K562 (cell line): Measurements from ENCODE around the gene ZNF512B. TPM values are rescaled to one million over a fixed set of nuclear protein-coding genes. Genes with fewer than 3 reads are reported as not detected.

Experiments
- ATAC-seq: fragments of 200-7000 bp; cut with Tn5 transposase; 3 replicates; pipeline ENCODE4 v1.9.1; 2020; ENCODE audit warnings: moderate library complexity
- BruUV-seq: library from RNA; stranded (reverse); fragments of 400-500 nt; replicated peaks from 2 replicates; lab custom pipeline; 2021; lab: Mats Ljungman, UMichigan
- CTCF ChIA-PET: fragments of 300-600 bp; formaldehyde crosslinking; extraction: SDS; loops from one replicate; lab custom pipeline; 2021; ENCODE audit warnings: low intra/inter-chr PET ratio; lab: Yijun Ruan, JAX
- POLR2A ChIA-PET: fragments of 300-600, 350-650 bp; sonication (Branson Sonifier 250); formaldehyde crosslinking; extraction: SDS; loops from one replicate; lab custom pipeline; 2021; ENCODE audit warnings: antibody characterized with exemption, inconsistent platforms; lab: Yijun Ruan, JAX
- DNase-seq, 4 experiments: peaks; one replicate each; pipeline versions ENCODE4 v3.0.0 to v3.0.0-alpha.2; 2011 to 2018; ENCODE audit warnings: low spot score in 3 of 4, mixed read lengths in 3 of 4; ENCODE audit errors: extremely low read depth in 1 of 4
- FAIRE-seq: peaks from 2 replicates; lab custom pipeline; 2011; peaks lifted over from hg19 to GRCh38; lab: Jason Lieb, UNC
- H2AFZ ChIP-seq: 2 replicates; pipeline ENCODE4 v1.6.0; 2011; ENCODE audit warnings: low read depth, low read length, control low read depth, inconsistent platforms
- H3K27ac ChIP-seq: fragments of 200-600 bp; 3 replicates; pipeline ENCODE4 v1.8.0; 2011; ENCODE audit warnings: low read depth, mild to moderate bottlenecking, control low read depth, inconsistent platforms, low read length, moderate library complexity, mixed read lengths; ENCODE audit errors: extremely low read depth
- H3K27me3 ChIP-seq, 2 experiments: fragments of 300-600 bp in 1 of 2; 2 replicates in 1 of 2; 3 replicates in 1 of 2; pipeline versions ENCODE4 v1.6.0 to v1.8.0; 2011; ENCODE audit warnings: inconsistent platforms in 2 of 2, low read length in 2 of 2, mild to moderate bottlenecking in 1 of 2, mixed read lengths in 1 of 2, moderate library complexity in 1 of 2; ENCODE audit not compliant: control insufficient read depth in 2 of 2, insufficient read depth in 2 of 2
- H3K36me3 ChIP-seq: fragments of 300-600 bp; 3 replicates; pipeline ENCODE4 v1.8.0; 2011; ENCODE audit warnings: mild to moderate bottlenecking, low read length, inconsistent platforms; ENCODE audit not compliant: control insufficient read depth, insufficient read depth
- H3K4me1 ChIP-seq, 2 experiments: fragments of 200-600 bp in 1 of 2; replicated peaks in 1 of 2; 2 replicates in 1 of 2; 3 replicates in 1 of 2; pipeline versions ENCODE4 v1.5.1 to v1.8.0; 2011; ENCODE audit warnings: inconsistent platforms in 2 of 2, low read length in 2 of 2, mild to moderate bottlenecking in 1 of 2, mixed read lengths in 1 of 2, moderate library complexity in 1 of 2; ENCODE audit not compliant: control insufficient read depth in 2 of 2, insufficient read depth in 2 of 2
- H3K4me2 ChIP-seq: 2 replicates; pipeline ENCODE4 v1.6.1; 2011; ENCODE audit warnings: low read length, control low read depth, inconsistent platforms, mixed read lengths; ENCODE audit not compliant: insufficient read depth
- H3K4me3 ChIP-seq: fragments of 200-600 bp; sonication (generic), shearing (Covaris generic); 2 replicates; pipeline ENCODE4 v1.5.1; 2016; ENCODE audit warnings: control low read depth, inconsistent platforms
- H3K79me2 ChIP-seq: fragments of 200-600 bp; 3 replicates; pipeline ENCODE4 v1.8.0; 2011; ENCODE audit warnings: low read length, inconsistent platforms; ENCODE audit not compliant: control insufficient read depth, insufficient read depth
- H3K9ac ChIP-seq, 2 experiments: 2 replicates each; pipeline versions ENCODE4 v1.6.0 to v1.6.1; 2011; ENCODE audit warnings: low read depth in 2 of 2, low read length in 2 of 2, control low read depth in 1 of 2, inconsistent platforms in 1 of 2, mild to moderate bottlenecking in 1 of 2, mixed read lengths in 1 of 2; ENCODE audit not compliant: insufficient read depth in 1 of 2
- H3K9me1 ChIP-seq: one replicate; pipeline ENCODE4 v1.6.0; 2011; ENCODE audit warnings: inconsistent platforms, mild to moderate bottlenecking, low read length, moderate library complexity; ENCODE audit not compliant: control insufficient read depth, insufficient read depth
- H3K9me3 ChIP-seq: replicated peaks from 2 replicates; pipeline ENCODE4 v1.5.1; 2011; ENCODE audit warnings: low read depth, low read length, inconsistent platforms; ENCODE audit not compliant: control insufficient read depth, insufficient read depth
- H4K20me1 ChIP-seq: replicated peaks from 2 replicates; pipeline ENCODE4 v1.6.1; 2011; ENCODE audit warnings: low read length, inconsistent platforms, mixed read lengths; ENCODE audit not compliant: control insufficient read depth, insufficient read depth
- MCM5 ChIP-seq: fragments of 450-650 bp; IDR thresholded peaks from 2 replicates; pipeline ENCODE4 v1.6.1; 2016; ENCODE audit warnings: low read depth
- ZNF354B ChIP-seq: fragments of 250-450 bp; sonication (Bioruptor Pico); IDR thresholded peaks from 2 replicates; pipeline ENCODE4 v1.4.0; 2020
- ZNF444 ChIP-seq: fragments of 250-450 bp; sonication (Bioruptor Pico); IDR thresholded peaks from 2 replicates; pipeline ENCODE4 v1.4.0; 2020; ENCODE audit warnings: mild to moderate bottlenecking, moderate library complexity
- WGBS: fragments of 100-300 bp; shearing (Covaris generic); methylation state at CpG from one replicate; pipeline ENCODE4 v1.1.6; 2016; ENCODE audit warnings: low coverage, mixed read lengths; ENCODE audit not compliant: insufficient coverage; ENCODE audit errors: missing lambda C conversion rate; 5-methylcytosine and 5-hydroxymethylcytosine counted together
- in situ Hi-C: fragments of 300-500 bp; cut with MboI; formaldehyde crosslinking; loops from 4 replicates; pipeline ENCODE4 v1.15.0; 2018; ENCODE audit warnings: inconsistent platforms, mixed read lengths
- intact Hi-C: fragments of 100-400 bp; cut with micrococcal nuclease; formaldehyde crosslinking; loops from 2 replicates; pipeline ENCODE4 v1.14.2; 2022
- polyA plus RNA-seq, 8 experiments: library from polyadenylated mRNA; depleted of rRNA in 4 of 8; stranded (reverse) in 5 of 8; unstranded in 3 of 8; fragments of >200 nt; fragmentation: Nextera tagmentation in 2 of 8; fragmentation: Illumina TruSeq in 1 of 8; extraction: Ambion mirVana in 2 of 8; extraction: Trizol in 1 of 8; gene quantifications; 2 replicates each; pipeline versions ENCODE4 v1.2.1 to v1.2.3, GENCODE V29; 2011 to 2014; ENCODE audit warnings: inconsistent platforms in 1 of 8, missing spikeins in 1 of 8
- total RNA-seq, 7 experiments: library from RNA; depleted of rRNA in 6 of 7; stranded (reverse); fragments of >200 nt in 6 of 7; fragmentation: Illumina TruSeq in 2 of 7; extraction: Trizol in 2 of 7; gene quantifications; 2 replicates each; pipeline versions ENCODE4 v1.2.1 to v1.2.3, GENCODE V29; 2011 to 2021; ENCODE audit warnings: low replicate concordance in 1 of 7
- TF ChIP-seq, protein P1 (sequence below): fragments of 450-650 bp; IDR thresholded peaks from 2 replicates; pipeline ENCODE4 v1.6.1; 2014; ENCODE audit warnings: low read depth, mild to moderate bottlenecking, moderate library complexity, borderline replicate concordance

The ZNF512B gene
- total and polyA plus RNA-seq, 9 of the 15 experiments (the other 6 are each of a cell fraction or from before 2014, with no cell fraction given): 0.01 to 27.8 (median 8.2) TPM

DNA sequence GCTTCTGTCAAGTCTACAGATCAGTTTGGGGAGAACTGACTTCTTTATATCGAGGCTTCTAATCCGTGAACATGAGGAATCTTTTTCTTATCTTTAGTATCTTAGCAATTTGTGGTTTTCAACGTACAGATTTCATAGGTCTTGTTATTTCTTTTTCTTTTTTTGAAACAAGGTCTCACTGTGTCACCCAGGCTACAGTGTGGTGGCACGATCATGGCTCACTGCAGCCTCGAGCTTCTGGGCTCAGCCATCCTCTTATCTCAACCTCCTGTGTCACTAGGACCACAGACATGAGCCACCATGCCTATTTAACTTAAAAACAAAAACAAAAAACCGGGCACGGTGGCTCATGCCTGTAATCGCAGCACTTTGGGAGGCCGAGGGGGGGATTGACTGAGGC lies 45.5 kb downstream of the ZNF512B start:
- Histone ChIP-seq H3K9ac (no peak overlapping the region; a peak in 1 of 4 replicates), H3K79me2 (peaks cover 23% of the 10 kb centered on the region), H3K9me1 (no peaks in the 10 kb centered on the region), H3K9me3 (no peaks in the 10 kb centered on the region), H2AFZ (no peak overlapping the region), H4K20me1 (0 out of 2 replicates have a peak, but pooled peaks cover 4% of the 10 kb centered on the region), H3K36me3 (peaks cover 40% of the 10 kb centered on the region; the same call in 2 of the 3 replicates)
- intact Hi-C loops: no loop called here
- in situ Hi-C loops: no loop called here
- 59% methylated on average over 8 of the region's 9 CpGs for WGBS
- no TSS peak for BruUV-seq
- no peak for DNase-seq
- no peak for TF ChIP-seq MCM5
- no peak for TF ChIP-seq ZNF444 (CRISPR knock-in tag)
- TF ChIP-seq, all 486 proteins: peak for 0
- FAIRE-seq (no peak), ATAC-seq (no peak)
- no peak overlapping the region for H3K27ac ChIP-seq
- ChIA-PET POLR2A (interaction anchor here (0.8 to 1.0 kb wide), 2 partner anchors 9 to 13 kb away, joined by 3 read pairs; no protein-coding TSS in a partner anchor), CTCF (no interaction called here)
- no peak overlapping the region for H3K4me2 ChIP-seq
- no peak overlapping the region for H3K4me3 ChIP-seq
- H3K4me1 ChIP-seq: peaks cover 0 to 8% of the 10 kb centered on the region in 2 experiments; a peak in 2 of 5 replicates
- H3K27me3 ChIP-seq: no peaks in the 10 kb centered on the region

DNA sequence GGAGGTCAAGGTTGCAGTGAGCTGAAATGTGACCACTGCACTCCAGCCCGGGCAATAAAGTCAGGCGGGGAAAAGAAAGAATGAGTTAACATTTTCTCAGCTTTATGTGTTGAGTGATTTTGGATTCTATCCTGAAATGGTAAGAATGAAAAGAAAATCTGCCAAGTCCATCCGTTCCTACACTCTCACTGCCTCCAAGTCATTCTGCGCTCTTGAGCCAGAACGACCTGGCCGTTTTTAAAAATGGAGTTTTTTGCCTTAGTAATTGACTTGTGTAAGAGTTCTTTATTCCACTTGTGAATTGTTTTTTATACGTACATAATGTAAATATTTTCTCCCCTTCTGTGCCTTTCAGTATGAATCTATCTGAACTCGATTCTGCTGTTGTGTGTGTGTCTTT lies 46.1 kb downstream of the ZNF512B start:
- Histone ChIP-seq H3K9me1 (no peaks in the 10 kb centered on the region), H3K4me3 (no peak overlapping the region), H3K36me3 (peaks cover 39% of the 10 kb centered on the region; the same call in 2 of the 3 replicates), H3K27me3 (no peaks in the 10 kb centered on the region), H4K20me1 (0 out of 2 replicates have a peak, but pooled peaks cover 4% of the 10 kb centered on the region), H2AFZ (no peak overlapping the region), H3K79me2 (peaks cover 27% of the 10 kb centered on the region), H3K4me1 (peaks cover 0 to 8% of the 10 kb centered on the region in 2 experiments; a peak in 2 of 5 replicates), H3K9ac (no peak overlapping the region), H3K9me3 (no peaks in the 10 kb centered on the region), H3K4me2 (no peak overlapping the region), H3K27ac (no peak overlapping the region)
- no peak for DNase-seq
- POLR2A ChIA-PET: interaction anchor here (1.0 kb wide), 1 partner anchor 14 kb away, joined by 3 read pairs; no protein-coding TSS in a partner anchor
- CTCF ChIA-PET: no interaction called here
- WGBS: 86% methylated on average over 8 of the region's 8 CpGs
- intact Hi-C loops (no loop called here), in situ Hi-C loops (no loop called here)
- TF ChIP-seq, protein P1, sequence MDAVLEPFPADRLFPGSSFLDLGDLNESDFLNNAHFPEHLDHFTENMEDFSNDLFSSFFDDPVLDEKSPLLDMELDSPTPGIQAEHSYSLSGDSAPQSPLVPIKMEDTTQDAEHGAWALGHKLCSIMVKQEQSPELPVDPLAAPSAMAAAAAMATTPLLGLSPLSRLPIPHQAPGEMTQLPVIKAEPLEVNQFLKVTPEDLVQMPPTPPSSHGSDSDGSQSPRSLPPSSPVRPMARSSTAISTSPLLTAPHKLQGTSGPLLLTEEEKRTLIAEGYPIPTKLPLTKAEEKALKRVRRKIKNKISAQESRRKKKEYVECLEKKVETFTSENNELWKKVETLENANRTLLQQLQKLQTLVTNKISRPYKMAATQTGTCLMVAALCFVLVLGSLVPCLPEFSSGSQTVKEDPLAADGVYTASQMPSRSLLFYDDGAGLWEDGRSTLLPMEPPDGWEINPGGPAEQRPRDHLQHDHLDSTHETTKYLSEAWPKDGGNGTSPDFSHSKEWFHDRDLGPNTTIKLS: no peak
- no peak for TF ChIP-seq ZNF354B
- no peak for ATAC-seq
- FAIRE-seq: no peak
- no TSS peak for BruUV-seq
